HG02623 (cell line): ENCODE results near the gene FZD7.

Experiments
- ATAC-seq: cut with Tn5 transposase; IDR thresholded peaks from one replicate; pipeline ENCODE4 v1.9.1; 2021; ENCODE audit warnings: moderate library complexity; ENCODE audit not compliant: unreplicated experiment

FZD7 gene

DNA sequence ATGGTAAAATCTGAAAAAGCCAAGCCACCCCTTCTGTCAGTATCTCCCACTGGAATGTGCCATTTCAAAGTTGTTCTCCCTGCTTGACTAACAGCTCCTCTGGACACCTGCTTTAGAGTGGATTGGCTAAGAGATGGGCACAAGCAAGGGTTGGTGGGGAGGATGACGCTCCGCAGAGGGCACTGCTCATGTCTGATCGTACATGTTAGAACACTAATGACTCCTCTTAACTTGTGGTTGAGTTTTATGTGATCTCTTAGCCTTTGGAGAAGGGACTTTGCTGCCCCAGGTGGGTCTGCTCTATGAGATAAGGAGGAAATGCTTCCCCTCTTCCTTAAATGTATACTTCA, 31.2 kb downstream of the FZD7 start:
- no peak for ATAC-seq

DNA sequence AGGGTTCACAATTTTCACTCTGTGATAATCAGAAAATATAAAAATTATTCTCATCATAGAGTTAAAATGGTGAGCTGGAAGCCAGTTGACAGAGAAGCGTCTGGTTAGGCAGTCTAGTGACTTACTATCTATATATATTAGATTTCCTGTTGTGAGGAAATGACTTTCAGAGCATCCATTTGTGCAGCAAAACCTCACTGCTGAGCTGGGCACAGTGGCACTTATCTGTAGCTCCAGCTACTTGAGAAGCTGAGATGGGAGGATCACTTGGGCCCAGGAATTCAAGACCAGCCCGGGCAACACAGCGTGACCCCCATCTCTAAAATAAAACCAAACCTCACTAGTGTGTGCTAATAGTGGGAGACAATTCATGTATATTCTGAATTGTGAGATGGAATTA, 32.2 kb downstream of the FZD7 start:
- ATAC-seq, result no peak

DNA sequence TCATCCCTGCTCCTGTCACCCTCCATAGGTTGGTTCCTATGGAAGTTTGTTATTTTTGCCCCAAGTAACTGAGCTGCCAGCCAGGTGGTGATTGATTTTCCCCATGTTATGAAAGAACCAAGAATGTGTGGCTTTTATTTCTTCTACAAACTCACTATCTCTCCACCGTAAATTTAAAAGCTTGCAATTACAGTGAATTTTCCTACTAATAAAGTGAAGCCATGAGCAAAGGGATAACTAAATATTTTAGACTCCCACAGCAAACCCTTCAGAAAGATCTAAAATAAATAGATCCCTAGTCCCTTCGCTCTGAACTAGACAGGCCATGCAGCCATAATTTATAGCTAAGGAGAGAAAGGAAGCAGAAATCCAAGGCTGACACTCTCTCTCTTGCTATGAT, 33.2 kb downstream of the FZD7 start:
- no peak for ATAC-seq

DNA sequence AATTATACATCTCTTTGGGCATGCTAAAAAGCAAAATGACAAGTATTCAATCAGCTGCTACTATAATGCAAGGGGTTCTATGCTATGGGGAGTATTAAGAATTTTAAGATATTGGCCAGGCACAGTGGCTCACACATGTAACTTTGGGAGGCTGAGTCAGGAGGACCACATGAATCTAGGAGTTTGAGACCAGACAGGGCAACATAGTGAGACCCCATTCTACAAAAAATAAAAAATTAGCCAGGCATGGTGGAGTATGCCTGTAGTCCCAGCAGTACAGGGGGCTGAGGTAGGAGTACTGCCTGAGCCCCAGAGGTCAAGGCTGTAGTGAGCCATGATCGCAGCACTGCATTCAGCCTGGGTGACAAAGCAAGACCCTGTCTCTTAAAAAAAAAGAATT, 33.9 kb downstream of the FZD7 start:
- ATAC-seq, result no peak

DNA sequence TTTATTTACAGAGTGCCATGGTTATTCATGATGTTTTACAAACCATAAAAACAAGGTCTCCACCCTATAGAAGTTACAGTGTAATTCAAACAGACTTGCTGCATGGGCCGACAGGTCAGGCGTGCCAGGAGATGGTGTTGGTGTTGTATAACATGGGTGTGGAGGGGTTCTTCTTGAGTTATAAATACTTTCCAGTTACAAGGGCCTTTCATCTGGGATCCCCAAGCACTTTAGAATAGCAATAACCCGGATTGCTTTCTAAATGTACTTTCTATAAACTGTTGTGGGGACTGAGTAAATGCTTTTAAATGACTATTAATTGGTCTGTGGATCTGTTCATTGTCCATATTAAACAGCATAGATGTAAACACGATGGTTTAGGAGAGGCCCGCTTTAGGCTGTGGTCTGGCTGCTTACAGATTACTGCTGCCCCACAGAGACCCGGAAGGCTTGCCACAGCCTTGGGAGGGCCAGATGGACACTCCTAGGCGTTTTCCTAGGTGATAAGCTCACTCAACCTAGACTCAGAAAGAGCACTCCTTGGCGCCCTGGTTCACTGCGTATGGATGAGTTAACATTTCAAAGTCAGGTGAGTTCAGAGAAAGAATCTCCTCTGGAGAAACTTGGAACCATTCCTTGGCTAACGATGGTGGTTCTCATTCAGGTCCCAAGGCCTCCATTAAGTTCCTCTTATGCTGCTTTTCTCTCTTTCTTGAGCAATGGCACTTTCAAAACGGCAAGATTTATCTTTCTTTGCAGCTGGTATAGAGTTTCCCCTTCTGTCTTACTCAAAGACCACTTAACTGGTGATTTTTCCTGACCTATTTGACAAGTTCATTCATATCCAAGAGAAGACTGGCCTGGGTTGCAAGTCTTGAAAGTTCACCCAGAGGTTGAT, 35.8 kb downstream of the FZD7 start:
- no peak for ATAC-seq

DNA sequence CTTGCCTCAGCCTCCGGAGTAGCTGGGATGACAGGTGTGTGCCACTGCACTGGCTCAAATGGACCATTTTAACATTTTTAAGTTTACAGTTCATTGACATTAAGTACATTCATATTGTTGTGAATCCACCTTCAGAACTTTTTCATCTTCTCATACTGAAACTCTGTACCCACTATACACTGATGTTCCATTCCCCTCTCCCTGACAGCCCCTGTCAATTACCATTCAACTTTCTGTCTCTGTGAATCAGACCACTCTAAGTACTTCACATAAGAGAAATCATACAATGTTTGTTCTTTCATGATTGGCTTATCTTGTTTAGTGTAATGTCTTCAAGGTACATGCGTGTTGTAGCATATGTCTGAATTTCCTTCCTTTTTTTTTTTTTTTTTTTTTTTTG, 37.5 kb downstream of the FZD7 start:
- no peak for ATAC-seq

DNA sequence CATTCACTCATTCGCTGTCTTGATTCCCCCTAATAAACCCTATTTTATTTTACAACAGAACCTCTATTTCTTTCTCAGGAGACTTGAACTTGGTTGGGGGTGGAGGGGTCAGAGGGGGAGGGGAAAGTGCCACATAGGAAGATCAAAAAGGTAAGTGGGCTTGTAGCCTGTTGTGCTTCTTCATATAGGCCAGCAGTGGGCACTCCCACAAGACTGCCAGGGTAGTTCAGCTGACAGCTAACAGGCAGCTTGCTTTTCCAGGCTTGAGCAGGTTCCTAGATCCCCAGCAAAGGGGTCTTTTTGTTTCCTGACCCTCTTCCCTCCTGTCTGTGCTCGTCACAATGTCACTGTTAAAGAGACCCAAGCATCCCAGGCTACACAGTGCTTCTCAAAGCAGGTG, 38.6 kb downstream of the FZD7 start:
- no peak for ATAC-seq

DNA sequence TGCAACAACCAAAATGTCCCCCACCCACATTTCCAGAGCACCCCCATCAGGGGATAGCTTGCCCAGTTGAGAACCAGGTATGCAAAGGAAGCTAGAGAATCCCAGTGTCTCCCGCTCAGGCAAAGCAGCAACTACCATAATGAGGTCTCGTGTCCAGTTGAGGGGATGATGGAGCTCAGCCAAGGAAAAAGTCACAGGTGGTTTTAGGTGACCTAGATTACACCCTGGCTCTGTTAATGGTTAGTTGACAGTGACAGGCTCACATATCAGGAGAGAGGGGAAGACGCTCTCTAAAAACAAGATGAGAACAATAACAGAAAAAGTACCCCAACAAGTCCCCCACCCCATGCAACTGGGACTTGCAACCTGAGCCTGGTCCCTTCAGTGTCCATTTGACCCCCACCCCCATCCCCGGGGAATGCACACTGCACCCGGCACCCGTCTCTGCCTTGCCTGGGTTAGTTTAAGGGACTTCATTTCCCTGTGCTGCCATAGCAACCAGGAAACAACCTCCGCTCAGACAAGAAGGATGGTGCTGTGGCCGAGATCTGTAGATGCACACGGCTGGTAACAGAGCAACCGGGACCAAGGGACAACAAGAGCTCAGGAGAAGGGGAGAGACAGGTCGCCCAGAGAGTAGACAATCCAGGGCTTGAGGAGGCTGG, 39.2 kb downstream of the FZD7 start, which contains the start of gene KIAA2012:
Gene KIAA2012 (plus strand): TSS at position 519 of the 665 bp plus-strand sequence. CDS start 373 bp downstream, outside the sequence.
- ATAC-seq, result no peak

DNA sequence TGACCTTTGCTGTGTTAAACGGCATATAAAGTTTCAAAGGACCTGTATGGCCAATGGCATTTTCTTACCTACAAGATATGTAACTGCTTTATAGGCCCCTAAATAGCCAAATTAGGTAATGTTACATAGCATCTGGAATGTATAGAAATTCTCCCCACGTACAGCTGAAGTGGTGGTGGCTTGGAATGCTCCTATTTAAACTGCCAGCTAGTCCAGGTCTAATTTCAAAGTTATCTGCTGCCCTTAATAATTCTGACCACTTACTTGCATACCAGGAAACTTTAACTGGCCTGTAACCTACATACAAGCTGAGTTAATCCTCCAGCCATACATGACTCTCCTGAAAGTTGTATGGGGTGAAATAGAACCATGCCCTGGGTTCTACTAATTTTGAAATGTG, 40.7 kb downstream of the FZD7 start:
- no peak for ATAC-seq

DNA sequence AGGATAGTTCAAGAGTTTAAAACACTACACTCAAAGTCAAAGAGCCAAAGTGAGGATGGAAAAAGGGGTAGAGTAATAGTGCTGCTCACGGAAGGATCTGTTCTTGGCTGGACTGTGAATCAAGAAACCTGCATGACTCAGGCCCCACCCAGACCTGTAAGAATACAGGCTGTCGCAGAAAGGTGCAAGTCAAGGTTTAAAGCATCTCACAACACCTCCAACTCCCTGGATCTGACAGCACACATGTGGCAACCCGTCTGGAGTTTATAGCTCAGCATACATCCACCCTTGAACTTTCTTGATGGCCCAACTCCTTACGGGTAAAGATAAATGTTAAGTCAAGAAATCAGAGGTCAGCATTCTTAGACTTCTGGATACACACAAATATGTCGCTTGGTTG, 45.7 kb downstream of the FZD7 start:
- ATAC-seq, result no peak

DNA sequence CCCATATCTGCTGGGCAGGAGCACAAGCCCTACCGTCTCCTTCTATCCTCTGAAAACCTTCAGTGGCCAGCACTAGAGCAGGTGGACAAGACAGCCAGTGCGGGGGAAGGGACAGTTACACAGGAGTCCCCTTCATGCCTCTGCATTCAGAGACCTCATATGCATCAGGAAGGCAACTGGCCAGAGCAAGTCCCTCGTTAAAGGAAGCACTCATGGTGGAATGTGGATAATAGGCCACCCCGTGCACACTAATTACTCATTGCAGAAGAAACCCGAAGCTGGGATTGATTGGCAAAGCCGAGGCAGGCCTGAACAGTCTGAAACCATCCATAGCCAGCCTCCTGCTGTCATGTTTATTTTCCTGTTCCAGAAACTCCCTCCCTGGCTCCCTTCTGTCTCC, 50.6 kb downstream of the FZD7 start:
- ATAC-seq, result no peak
